Dedifferentiated amniotic fluid mesenchymal stem cell (primary cell): Measurements from ENCODE around the gene C5.

Experiments
- DNase-seq: peaks from one replicate; pipeline ENCODE4 v3.0.0-alpha.2; 2016; ENCODE audit errors: extremely low spot score

Gene C5

DNA sequence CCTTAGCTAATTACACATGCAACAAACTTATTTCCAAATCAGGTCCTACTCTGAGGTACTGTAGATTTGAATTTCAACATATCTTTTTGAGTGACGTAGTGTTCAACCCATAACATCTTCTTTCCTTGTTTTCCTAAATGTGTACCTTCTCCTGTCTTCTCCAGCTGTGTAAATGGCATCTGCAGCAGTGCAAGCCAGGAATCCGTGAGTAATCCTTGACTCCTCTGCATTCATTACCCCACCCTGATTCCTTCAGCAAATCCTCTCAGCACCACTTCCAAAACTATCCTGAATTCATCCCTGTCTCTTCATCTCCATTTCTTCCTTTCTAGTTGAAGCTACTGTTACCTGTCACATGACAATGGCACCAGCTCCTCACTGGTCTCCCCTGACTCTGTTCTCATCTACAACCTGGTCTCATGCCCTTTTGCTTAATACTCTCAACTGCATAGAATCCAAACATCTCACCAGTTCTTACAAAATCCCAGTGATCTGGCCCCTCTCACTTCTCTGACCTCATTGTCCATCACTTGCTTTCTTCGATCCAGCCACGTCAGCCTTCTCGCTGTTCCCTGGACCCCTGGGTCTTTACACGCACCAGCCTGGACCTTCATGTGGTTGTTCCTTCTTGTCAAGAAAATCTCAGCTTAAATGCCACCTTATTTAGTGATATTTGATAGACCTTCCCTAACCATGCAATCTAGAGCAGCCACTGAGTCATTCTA is 108.9 kb downstream of the C5 start:
- DNase-seq, result no peak

DNA sequence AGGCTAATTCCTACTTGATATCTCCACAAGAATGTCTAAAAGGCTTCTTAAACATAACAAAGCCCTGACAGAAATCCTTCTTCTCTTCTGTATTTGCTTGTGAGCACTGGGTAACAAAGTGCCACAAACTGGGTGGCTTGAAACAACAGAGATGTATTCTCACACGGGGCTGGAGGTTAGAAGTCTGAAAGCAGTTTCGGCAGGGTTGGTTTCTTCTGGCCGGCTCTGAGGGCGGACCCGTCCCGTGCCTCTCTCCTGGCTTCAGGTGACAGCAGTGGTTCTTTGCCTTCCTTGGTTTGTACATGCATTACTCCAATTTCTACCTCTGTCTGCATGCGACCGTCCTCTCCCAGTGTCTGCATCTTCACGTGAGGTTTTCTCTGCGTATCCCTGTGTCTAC is 109.5 kb downstream of the C5 start:
- no peak for DNase-seq

DNA sequence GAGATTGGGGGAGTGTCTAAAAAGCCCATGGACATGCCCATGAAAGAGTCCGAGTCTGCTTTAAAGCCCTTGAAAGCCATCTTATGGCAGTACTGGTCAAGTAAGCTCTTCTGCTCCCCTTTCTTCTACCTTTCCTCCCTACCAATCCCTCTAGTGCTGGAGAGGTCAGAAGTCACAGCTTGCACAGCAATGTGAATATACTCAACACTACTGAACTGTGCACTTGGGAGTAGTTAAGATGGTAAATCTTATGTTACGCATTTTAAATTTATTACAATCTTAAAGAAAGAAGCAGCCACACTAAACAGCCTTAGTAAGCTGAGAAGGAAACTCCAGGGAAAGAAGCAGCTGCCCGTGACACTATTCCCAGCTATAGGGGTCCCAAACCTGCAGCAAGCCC is 111.2 kb downstream of the C5 start:
- no peak for DNase-seq

DNA sequence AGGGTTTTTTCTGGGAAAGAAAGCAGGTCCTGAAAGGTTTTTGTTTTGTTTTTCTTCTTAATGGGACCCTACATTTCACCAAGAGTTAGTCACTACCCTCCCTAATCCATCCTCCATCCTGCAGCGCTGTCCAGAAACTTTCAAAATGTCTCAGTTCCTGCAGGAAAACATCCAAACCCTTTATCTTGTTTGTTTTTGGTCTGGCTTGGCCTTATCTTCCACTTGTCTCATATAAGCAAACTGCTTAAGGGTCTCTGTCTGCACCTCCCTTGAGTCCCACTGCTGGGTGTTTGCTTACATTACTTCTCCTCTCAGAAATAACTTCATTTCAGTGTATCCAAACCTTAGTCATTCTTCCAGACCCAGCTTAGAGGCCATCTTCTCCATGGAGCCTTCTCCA is 112.5 kb downstream of the C5 start:
- no peak for DNase-seq

DNA sequence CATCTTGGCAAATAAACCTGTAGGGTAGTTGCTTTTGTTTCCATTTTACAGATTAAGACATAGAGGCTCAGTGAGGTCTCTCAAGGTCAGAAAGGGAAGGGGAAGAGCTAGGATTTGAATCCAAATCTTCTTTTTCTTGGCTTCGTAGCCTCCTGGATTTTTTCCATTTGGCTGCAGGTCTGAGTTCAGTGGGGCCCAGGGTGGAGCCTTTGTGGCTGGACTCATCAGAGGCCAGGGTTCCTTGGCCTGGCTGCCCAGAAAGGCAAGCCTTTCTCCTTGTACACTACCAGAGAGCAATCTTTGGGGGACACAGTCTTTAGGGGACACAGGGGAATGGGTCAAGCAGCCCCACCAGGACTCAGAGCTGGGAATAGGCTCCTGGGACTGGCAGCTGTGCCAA is 112.9 kb downstream of the C5 start:
- DNase-seq, result no peak

DNA sequence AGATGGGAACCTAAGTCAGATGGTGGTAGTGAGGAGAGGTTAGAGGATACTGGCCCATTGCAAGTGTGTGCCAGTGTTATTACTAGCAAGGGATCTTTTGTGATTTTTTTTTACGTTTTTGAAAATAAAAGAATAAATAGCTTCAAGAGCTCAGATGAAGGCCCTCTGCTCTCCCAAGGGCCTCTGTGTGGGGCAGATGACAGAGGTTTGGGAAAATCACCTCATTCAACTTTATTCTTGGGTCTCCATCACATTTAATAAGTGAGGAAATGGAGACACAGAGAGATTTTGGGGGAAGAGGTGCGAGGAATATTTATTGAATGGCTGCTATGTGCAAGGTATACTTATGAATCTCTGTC is 113.3 kb downstream of the C5 start:
- no peak for DNase-seq

DNA sequence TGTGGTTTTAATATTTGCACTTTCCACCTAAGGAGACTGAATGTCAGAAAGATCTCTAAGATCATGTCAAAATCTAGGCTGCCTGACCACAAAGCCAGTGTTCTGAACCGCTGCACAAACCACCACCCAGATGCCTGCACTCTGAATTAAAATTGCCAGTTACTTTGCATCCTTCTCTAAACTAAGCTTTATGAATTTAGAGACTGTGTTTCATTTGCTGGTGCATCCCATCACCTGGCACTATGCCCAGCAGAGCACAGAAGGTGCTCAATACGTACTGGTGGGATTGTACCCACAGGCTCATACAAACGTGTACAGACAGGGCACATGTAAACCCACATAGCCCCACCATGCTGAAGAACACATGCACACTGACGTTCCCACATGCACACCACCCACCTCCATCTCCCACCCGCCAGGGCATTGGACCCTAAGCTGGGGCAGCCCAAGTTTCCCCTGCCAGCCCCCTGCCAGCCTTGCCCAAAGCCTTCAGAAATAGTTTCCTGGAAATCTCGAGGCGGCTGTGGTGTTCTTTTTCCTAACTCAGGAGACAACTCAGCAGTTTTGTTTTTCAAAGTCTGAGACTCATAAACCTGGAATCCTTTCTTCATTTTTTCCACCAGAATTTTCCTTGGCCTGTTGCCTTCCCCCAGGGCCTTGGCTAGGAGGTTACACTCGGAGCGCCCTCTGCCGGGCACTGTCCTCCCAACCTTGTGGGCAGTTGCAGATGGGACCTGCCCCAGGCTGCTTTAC is 113.9 kb downstream of the C5 start:
- peak; percentile 99 for DNase-seq

DNA sequence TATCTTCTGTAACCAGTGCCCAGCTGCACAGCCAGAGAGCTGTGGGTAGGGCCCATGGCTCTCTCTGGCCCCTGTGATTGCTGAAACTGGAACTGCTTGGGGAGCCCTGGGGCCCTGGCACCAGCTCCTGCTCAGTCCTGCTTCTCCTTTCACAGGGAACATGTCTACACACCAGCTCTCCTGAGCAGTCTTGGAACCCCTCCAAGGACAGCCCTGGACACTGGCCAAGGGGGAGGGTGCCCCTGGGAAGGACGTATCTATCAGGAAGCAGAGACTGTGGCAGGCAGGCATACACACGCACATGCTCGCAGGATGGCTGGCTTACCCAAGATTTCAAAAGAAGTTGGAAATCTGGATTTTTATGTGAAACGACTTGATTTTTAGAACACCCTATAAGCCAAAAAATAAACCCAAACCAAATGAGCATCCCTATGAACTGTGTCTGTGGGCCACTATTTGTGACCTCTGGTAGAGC is 114.7 kb downstream of the C5 start:
- DNase-seq, result peak; percentile 91

DNA sequence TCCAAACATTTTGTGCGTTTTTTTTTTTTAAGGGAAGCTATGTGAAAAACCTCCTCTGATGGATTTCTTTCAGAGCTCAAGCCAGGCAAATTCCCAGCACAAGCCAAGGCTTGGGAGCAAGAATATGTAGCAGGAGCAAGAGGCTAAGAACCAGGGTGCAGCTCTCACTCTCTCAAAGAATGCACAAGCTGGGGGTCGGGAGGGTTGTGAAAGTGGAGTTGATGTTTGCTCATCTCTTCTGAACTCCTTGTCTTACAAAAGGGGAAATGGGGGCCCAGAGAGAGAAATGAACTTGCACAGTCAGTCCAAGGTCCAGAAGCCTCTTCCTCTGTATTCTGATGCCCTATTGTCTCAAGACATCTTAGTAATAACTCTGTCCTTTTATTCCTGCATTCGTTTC is 115.8 kb downstream of the C5 start:
- DNase-seq, result no peak

DNA sequence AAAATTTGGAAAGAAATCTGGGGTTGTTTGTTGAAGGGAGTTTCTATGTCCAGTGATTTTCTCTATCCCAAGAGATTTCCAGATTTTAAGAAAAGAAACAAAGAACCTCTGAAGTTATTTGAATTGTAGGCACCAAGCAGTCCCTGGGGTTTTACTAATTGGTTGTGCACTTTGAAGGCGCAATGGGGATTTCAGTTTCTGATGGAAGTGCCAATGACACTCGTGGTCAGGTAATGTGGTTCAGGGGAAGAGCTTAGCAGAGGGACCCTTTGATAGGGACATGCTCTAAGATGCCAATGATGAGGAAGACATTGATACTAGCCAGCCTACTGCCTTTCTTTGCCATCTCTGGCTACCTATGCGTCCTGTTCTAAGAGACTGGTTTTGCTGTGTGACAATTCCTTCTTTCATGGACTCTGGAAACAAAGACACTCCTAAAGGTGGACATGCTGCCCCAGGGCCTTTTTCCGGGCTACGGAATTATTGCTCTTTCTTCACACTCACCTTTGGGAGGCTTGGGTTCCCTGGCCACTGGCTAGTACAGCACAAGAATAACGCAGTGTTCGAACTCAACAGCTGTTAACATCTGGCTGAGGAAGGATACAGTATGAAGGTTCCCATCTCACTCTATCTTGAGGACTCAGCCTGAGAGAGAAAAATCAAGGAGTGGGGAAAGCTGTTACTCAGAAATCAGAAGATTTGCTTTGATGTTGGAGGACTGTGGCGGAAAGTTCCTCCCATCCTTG is 116.6 kb downstream of the C5 start:
- DNase-seq, result no peak

DNA sequence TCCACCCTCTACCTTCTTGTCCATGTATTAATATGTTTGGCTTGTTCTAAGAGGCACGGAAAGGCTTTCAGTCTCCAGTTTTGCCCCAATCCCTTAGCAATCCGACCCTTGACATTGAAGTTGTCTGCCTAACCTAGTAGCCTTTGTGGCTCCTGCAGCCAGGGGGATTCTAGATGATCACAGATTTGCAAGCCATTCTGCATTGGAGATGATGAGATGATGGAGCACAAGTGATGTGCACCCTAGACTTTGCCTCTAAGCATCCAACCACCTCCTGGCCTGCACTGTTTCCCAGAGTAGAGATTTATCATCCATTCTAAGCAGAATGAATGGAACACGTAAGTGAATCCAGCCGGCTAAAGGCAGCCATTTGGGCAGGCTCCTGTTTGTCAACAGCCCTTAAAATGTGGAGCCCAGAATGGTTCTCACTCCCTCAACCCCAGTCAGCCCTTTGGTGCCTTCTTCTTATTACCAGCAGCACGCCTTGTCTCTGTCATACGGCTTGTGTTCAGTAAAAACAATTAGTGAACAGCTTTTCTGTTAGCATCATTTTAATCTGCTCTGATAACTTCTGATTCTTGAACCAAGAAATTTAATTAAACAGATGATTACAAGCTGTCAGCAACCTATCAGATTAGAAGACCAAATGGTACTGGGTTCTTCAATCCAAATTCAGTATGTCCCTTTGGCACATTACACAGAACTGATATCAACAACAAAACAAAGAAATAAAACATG is 117.8 kb downstream of the C5 start:
- no peak for DNase-seq

DNA sequence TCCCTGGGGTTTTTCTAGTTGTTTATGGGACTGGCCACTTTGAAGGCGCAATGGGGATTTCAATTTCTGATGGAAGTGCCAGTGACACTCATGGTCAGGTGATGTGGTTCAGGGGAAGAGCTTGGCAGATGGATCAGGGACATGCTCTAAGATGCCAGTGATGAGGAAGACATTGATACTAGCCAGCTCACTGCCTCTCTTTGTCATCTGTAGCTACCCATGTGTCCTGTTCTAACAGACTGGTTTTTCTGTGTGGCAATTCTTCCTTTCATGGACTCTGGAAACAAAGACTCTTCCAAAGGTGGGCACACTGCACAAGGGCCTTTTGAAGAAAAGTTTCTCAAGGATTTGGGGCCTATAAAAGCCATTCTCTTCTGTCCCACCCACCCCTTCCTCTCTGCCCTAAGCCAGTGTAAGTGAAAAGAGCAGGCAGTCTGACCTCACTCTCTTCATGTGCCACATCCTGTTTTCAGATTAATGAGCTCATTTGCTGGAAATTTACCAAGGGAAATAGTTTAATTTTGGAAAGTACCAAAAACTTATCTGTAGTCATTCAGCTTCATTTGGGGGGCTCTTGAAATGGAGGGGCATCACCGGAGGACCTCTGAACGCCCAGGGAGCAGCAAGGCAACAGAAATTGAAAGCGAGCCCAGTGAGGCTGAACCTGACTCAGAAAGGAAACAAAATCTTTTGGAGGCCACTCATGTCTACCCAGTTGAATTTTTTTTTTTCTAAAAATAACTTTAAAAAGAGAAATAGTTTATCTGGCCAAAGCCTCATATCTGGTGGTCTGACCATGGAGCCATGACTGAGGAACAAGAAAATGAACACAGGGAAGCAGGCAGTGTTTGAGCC is 118.6 kb downstream of the C5 start:
- no peak for DNase-seq

DNA sequence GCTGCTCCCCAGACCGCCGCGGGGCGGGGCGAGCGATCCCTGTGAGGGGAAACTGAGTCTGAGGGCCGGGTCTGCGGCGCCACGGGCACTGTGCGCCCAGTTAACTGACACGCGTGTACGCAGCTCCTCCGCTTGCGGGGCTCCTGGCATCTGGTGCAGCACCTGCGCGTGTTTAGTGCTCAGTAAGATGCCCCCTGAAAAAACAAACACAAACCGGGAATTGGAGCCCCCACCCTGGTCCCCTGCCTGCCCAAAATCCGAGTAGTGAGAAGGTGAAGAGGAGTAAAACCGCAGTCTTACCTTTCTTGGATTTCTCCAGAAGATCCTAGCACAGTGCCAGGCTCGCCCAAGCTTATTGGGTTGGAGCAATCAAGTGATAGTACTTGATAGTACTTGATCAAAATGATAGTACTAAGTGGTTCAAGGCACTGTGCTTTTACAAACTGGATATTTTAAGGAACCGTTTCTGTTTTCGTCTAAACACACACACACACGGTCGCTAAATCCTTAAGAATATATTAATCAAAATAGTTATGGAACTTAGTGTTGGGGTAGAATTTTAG is 120.8 kb downstream of the C5 start:
- no peak for DNase-seq

DNA sequence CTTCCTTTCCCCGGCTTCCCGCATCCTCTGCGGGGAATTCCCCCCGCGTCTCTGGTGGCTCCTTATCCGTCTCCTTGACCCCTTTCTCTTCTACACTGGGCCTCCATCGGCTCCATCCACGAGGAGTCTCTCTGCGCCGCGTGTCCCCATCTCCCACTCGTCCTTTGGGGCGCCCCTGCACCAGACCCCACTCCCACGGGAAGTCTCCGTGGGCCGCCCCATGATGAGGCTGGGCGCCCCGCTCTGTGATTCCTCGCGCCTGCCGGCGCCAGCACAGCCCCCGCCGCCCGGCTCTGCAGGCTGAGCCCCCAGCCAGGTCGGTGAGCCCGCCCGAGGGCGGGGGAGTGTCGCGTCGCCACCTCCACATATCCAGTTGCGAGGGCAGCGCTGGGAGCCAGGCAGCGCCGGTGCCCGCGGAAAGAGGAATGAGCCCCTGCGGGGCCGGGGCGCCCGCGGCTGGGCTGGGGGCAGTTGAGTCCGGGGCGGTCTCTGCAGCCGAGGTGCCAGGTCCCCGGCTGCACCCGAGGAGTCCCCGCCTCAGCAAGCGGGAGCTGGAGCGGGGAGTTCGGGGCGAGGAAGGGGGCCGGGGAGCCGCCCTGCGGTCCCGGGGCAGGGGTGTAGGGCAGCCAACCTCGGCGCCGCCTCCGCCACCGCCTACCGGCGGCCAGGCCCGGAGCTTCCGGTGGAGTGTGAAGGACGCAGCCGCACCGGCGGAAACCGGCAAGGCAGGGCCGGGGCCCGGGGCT is 121.4 kb downstream of the C5 start:
- DNase-seq, result no peak

DNA sequence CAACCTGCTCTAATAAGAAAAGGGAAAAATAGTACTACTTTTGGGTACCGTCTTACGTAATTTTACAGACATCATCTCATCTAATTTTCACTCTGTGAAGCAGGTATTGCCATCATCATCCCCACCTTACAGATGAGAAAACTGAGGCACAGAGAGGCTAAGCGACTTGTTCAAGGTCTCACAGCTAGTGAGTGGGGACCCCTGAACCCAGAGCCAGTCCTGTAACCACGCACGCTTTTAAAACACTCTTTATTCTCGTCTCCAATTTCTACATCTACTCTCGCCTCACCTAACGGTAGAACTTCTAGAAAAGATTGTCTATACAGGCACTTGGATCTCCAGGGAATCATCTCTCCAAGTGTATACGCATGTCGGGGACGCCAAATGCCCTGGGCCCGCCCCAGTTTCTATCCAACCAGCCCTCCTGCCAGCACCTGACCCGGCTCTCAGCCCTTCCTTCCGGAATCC is 122.0 kb downstream of the C5 start:
- DNase-seq, result no peak

DNA sequence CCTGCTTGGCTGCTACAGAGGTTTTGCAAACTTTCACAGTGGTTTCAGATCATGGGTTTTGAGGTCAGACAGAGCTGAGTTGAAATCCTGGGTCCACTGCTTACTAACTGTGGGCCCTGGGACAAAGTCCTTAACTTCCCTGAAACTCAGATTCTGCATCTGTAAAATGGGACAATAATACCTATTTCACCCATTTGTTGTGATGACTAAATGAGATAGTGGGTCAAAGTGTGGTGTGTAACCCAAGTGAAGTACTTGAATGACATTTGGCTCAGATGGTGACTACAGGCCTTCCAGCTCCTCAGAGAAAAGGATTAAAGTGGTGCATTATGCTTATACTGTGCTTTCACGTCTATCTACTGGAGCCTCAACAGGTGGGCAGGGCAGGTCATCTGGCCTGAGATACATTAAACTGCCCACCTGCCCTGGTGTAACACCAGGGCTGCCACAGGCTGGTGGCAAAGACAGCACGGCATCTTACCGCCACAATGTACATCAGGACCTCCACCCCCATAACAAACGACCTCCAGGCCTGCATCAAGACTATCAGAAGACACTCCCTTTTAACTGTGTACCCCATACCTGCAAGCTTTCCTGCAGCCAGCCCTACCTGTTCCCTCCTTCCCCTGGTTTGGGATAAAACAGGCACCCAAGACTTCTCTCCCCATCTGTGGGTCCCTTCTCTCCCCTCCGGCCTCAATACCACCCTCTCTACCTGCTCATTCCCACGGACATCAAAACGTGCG is 122.6 kb downstream of the C5 start:
- DNase-seq, result no peak

DNA sequence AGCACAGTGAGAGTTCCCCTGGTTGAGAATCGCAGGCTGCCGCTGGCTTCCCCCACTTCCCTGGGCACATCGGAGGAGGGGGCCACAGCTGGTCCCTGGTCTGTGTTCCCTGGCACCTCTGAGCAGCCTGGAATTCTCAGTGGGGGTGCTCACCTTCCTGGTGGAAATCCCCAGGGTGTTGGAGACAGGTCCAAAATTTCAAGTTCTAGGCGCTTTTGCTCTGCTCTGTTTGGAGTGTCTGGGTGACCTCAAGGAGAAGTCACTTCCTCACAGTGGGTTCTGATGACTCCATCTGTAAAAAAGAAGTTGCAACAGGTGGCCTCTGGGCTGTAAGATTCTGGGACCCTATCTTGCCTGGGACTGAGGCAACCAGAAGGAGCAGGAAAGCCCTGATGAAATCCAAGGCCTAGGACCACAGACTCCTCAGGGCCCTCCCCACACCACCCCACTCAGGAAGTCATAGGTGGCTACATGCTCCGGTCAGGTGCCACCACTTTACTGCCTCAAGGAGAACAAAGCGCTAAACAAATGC is 123.6 kb downstream of the C5 start, which contains the start of gene TRAF1:
TRAF1 (minus strand) TSS at position 400 of the 532 bp plus-strand sequence. CDS start 721 bp downstream, outside the sequence.
- DNase-seq, result no peak

DNA sequence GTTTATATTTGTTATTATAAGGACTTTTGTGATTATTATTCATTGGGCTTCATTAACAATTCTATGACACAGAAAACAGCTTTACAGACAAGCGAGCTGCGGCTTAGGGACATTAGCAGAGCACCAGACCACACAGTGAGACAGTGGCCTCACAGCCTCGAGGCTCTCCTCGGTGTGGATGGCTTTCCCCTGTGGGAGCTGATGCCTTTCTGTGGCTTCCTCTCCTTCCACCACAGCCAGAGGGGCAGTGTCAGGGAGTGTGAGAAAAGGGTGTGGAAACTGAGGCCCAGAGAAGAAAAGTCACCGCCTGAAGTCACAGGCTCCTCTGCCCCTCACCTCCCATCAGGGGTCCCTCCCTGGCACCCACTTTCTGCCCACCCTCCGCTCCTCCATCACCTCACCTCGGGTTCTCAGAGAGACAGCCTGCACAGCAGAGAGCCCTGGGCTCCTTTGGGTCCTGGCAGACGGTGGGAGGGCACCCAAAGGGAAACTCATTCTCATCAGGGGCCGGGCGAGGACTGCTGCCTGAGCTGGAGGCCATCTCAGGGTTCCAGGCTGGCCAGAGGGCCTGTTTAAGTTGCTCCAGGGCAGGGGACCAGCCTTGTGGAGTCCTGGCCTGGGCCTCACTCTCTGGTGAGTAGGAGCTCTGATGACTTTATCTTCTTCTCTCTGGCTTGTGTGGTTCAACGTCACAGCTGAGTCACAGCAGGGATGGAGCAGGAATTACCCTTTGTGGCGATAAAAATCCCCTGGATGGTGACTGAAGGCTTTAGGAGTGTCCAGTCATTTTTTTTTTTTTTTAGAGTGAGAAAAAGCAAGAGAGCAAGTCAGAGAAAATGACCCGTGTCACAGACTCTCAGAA is 124.3 kb downstream of the C5 start:
- DNase-seq, result peak; percentile 81
